SU-DHL-6 (cell line): Measurements from ENCODE around the gene TNFAIP1.

Experiments
- EZH2phosphoT487 ChIP-seq: fragments of 200-600 bp; sonication (generic), shearing (Covaris generic); conservative IDR thresholded peaks from 2 replicates; pipeline ENCODE4 v1.6.1; 2018; ENCODE audit warnings: mild to moderate bottlenecking, antibody characterized with exemption, low read length, moderate library complexity, mixed read lengths
- TF ChIP-seq, protein P1 (sequence below): fragments of 200-600 bp; sonication (generic); IDR thresholded peaks from one replicate; pipeline ENCODE4 v1.5.1; 2017; ENCODE audit warnings: antibody characterized with exemption, mild to moderate bottlenecking, low read length, moderate library complexity; ENCODE audit not compliant: insufficient read depth, poor library complexity, severe bottlenecking

DNA sequence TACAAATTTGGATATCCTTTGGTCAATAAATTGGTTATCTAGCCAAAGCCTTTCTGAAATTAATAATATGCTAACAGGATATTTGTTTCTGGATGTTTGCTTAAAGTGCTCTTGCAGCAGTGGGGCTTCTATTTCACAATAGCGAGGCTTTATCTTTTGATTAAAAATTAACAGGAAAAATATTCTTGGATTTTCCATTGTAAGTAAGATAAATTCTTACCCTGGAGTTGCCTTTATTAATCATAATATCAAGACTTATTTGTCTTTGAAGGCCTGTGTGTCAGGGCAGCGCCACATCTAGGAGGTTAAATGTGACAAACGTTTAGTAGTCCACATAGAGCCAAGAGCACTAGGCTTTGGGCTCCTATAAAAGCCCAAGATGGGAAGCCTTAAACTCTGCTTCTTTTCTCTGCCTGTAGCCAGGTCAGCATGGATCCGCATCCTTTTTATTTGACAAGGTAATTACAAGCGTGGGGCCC is 11.3 kb upstream of the TNFAIP1 start:
- TF ChIP-seq EZH2phosphoT487: no peak
- TF ChIP-seq, protein P1, sequence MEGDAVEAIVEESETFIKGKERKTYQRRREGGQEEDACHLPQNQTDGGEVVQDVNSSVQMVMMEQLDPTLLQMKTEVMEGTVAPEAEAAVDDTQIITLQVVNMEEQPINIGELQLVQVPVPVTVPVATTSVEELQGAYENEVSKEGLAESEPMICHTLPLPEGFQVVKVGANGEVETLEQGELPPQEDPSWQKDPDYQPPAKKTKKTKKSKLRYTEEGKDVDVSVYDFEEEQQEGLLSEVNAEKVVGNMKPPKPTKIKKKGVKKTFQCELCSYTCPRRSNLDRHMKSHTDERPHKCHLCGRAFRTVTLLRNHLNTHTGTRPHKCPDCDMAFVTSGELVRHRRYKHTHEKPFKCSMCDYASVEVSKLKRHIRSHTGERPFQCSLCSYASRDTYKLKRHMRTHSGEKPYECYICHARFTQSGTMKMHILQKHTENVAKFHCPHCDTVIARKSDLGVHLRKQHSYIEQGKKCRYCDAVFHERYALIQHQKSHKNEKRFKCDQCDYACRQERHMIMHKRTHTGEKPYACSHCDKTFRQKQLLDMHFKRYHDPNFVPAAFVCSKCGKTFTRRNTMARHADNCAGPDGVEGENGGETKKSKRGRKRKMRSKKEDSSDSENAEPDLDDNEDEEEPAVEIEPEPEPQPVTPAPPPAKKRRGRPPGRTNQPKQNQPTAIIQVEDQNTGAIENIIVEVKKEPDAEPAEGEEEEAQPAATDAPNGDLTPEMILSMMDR: no peak
